Omental fat pad (tissue), 4 donors: Measurements from ENCODE around the gene CMIP. TPM values are rescaled to one million over a fixed set of nuclear protein-coding genes. Genes with fewer than 3 reads are reported as not detected.

ENCODE experiments used
- ATAC-seq: fragments of 150-250 bp; one replicate; pipeline ENCODE4 v1.9.1; 2016; ENCODE audit warnings: mild to moderate bottlenecking, moderate library complexity; ENCODE audit not compliant: low FRiP score
- DNase-seq: peaks from one replicate; pipeline ENCODE4 v3.0.0-alpha.2; 2019; ENCODE audit warnings: low spot score
- total RNA-seq, 4 donors: library from RNA; depleted of rRNA; stranded (reverse); fragments of >200 nt; gene quantifications; one replicate each; pipeline ENCODE4 v1.1.0, GENCODE V29; 2016
- TF ChIP-seq, protein P1 (sequence below), 3 donors: fragments of 450-650 bp; IDR thresholded peaks; one replicate each; pipeline ENCODE4 v1.5.1; 2016 to 2017; ENCODE audit warnings: antibody characterized with exemption in 3 of 3, mild to moderate bottlenecking in 3 of 3, moderate library complexity in 2 of 3

The CMIP gene
- total RNA-seq, 4 donors from 2014 or later, result 15.8 to 52.8 (median 32.0) TPM

DNA sequence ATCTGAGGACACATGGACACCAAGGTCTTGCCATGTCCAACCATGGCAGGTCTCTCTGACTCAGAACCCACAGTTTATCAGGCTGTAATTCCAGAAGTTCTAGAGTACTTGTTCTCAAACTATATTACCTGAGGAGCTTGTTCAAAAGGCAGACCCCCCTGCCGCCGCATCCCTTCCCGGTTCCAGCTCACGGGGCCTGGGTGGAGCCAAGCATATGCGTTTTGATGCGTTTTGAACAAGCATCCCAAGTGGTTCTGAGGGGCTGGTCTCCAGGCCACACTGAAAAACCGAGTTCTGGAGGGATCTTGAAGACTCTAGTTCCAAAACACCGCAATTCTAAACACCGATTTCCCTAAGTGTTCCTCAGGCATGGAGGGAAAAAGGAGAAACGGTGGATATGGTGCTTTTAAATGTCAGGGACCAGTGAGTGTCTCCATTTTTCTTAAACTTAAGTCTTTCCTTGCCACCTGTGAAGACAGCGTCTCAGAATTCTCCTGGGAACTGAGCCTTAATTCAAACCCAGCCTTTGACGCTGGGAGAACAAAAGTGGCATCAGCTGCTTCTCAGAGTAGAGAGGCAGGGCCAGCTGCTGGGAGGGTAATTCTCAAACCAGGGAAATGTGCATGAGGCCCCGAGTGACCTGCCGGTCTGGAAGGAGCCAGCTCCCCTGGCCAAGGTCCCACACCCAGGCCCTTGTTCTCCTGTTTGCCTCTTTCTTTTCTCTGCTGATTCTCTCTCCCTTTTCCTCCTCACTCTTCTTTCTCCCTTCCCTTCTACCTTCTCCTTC, 250.1 kb downstream of the CMIP start:
- TF ChIP-seq, protein P1, sequence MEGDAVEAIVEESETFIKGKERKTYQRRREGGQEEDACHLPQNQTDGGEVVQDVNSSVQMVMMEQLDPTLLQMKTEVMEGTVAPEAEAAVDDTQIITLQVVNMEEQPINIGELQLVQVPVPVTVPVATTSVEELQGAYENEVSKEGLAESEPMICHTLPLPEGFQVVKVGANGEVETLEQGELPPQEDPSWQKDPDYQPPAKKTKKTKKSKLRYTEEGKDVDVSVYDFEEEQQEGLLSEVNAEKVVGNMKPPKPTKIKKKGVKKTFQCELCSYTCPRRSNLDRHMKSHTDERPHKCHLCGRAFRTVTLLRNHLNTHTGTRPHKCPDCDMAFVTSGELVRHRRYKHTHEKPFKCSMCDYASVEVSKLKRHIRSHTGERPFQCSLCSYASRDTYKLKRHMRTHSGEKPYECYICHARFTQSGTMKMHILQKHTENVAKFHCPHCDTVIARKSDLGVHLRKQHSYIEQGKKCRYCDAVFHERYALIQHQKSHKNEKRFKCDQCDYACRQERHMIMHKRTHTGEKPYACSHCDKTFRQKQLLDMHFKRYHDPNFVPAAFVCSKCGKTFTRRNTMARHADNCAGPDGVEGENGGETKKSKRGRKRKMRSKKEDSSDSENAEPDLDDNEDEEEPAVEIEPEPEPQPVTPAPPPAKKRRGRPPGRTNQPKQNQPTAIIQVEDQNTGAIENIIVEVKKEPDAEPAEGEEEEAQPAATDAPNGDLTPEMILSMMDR (IDR thresholded peaks at IDR 0.05), result no peak
- DNase-seq (no peak), ATAC-seq (no peak)

DNA sequence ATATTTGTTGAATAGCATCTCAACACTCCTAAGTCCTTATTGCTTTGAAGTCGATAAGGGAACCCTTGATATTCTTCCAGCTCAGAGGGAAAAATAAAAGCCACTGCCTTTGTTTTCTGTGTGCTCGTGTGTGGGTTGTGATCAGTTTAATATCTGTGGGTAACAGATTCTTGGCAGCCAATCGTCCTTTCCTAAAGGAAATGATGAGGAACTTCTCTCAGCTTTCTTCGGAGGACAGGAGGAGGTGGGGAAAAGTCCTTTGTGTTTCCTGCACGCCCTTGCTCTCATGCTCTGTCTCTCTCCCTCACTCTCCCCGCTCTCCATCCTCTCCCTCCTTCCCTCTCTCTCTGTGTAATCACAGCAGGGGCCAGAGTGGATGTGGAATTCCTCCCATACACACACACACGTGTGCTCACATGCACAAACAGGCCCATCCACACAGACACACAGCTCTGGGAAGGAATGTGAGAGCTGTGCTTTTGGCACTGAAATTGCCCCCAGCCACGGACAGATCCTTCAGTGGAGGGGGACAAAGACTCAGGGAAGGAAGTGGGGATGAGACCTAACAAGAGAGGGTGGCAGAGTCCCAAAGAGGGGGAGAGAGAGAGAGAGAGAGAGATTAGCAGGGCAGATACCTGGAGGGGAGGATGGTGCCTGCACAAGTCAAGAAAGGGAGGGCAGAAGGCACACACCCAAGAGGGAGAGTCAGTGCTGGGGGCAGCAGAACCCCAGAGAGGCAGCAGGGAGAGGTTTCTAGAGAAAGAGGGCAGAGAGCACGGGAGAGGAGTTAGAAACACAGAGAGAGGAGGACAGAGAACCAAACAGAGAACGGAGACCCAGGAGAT, 250.9 kb downstream of the CMIP start:
- TF ChIP-seq, protein P1 (IDR thresholded peaks at IDR 0.05), result no peak
- no peak for DNase-seq
- no peak for ATAC-seq

DNA sequence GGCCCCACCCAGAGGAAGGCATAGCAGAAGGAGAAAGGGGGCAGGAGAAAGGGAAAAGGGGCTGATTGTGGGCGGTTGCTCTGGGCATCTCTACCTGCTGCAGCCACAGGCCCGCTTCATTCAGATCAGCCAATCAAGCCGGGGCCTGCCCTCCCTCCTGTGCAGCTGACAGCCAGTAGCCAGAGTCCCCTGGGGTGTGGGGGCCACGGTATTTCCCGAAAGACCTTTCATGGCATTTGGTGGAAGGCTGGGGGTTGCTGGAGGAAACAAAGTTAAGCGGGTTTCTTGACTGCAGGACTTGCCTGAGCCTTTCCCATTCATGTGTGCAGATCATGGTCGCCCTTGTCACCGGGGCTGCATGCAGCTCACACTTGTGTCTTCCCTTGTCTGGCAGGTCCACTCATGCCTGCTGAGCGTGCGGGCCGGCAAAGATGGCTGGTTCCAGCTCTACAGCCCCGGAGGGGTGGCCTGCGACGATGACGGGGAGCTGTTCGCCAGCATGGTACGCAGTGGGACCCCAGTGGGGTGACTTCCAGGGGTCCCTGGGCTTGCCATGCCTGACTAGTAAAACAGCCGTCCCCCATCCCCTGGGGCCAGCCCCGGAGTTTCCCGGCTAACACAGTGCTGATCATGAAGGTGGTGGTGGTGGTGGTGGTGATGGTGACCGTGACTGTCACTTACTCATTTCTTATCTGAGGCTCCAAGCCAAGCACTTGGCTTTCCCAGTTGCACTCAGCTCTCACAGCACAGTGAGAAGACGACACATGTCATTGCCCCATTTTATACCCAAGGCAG, 251.8 kb downstream of the CMIP start:
- TF ChIP-seq, protein P1 (IDR thresholded peaks at IDR 0.05), result no peak
- no peak for ATAC-seq

GRCh38 chr16:81696961-81697615, 252.5 kb downstream of the CMIP start:
- DNase-seq (no peak), ATAC-seq (no peak)
- TF ChIP-seq, protein P1 (IDR thresholded peaks at IDR 0.05), result no peak

More for the DNA sequence above, 251.8 kb downstream of the CMIP start:
- DNase-seq, result no peak

DNA sequence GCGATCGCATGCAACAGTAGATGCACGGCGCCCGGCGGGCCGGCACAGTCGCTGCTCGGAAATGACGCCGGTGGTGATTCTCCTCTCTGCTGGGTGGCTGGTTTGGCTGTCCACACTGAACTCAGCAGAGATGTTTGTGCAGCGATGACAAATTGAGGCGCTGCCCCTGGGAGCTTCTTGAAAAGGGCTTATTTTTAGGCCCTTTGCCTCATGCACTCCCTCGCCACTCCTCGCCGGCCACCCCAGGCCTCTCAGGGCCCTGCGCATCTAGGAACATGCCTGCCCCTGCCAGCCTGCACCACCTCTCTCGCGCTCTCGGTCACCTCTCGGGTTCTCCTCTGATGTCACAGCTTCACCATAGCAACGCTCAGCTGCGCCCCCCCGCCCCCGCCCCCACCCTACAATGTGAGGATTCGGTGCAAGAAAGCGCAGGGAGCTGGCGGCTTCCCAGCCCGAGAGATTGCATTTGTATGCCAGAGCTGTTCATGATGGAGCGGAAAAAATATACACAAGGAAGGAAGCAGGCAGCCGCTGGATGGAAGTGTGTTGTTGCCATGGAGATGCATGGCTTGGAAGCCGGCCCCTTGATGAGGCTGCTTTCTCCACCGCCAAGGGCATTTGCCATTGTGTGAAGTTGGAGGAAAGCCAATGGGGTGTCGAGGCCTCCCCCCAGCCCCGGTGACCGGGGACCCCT, 253.2 kb downstream of the CMIP start:
- DNase-seq (no peak), ATAC-seq (no peak)
- TF ChIP-seq, protein P1 (IDR thresholded peaks at IDR 0.05), result no peak

- TF ChIP-seq, protein P1 (IDR thresholded peaks at IDR 0.05), result no peak
- DNase-seq (no peak), ATAC-seq (no peak)
Observed at GRCh38 chr16:81698310-81698641, 253.7 kb downstream of the CMIP start.
